GM12878 (cell line): ENCODE results near the gene BUD23. TPM values are rescaled to one million over a fixed set of nuclear protein-coding genes. Genes with fewer than 3 reads are reported as not detected.

Experiments used
- ATAC-seq: fragments of 200-7000 bp; cut with Tn5 transposase; 3 replicates; pipeline ENCODE4 v1.9.1; 2020; ENCODE audit warnings: mild to moderate bottlenecking, moderate library complexity
- BruUV-seq: library from RNA; stranded (reverse); fragments of 400-500 nt; replicated peaks from 2 replicates; lab custom pipeline; 2021; lab: Mats Ljungman, UMichigan
- CTCF ChIA-PET: fragments of 300-600 bp; sonication (Branson Sonifier 250); formaldehyde crosslinking; extraction: SDS; loops from one replicate; lab custom pipeline; 2021; ENCODE audit warnings: inconsistent platforms; lab: Yijun Ruan, JAX
- POLR2A ChIA-PET: fragments of 350-600 bp; formaldehyde crosslinking; extraction: SDS; loops from one replicate; lab custom pipeline; 2021; ENCODE audit warnings: inconsistent platforms; lab: Charles Lee
- RAD21 ChIA-PET: fragments of 300-600 bp; sonication (Branson Sonifier 250); formaldehyde crosslinking; loops from one replicate; lab custom pipeline; 2023; ENCODE audit warnings: antibody characterized with exemption; ENCODE audit not compliant: unreplicated experiment; lab: Charles Lee
- SMC1A ChIA-PET: fragments of 300-600 bp; sonication (Branson Sonifier 250); formaldehyde crosslinking; loops from one replicate; lab custom pipeline; 2023; ENCODE audit not compliant: unreplicated experiment, uncharacterized antibody; lab: Charles Lee
- DNase-seq: peaks from one replicate; pipeline ENCODE4 v3.0.0-alpha.2; 2011; ENCODE audit warnings: low read depth, low spot score
- FAIRE-seq: peaks from 3 replicates; lab custom pipeline; 2011; peaks lifted over from hg19 to GRCh38; lab: Jason Lieb, UNC
- H2AFZ ChIP-seq: 2 replicates; pipeline ENCODE4 v1.6.0; 2011; ENCODE audit warnings: low read depth, low read length, control low read depth; ENCODE audit not compliant: control insufficient read depth
- H3K27ac ChIP-seq: 2 replicates; pipeline ENCODE4 v1.5.1; 2011; ENCODE audit warnings: control low read depth; ENCODE audit not compliant: control insufficient read depth, insufficient read depth
- H3K27me3 ChIP-seq, 2 experiments: replicated peaks in 1 of 2; 2 replicates each; pipeline versions ENCODE4 v1.6.0 to v1.6.1; 2011; ENCODE audit warnings: low read length in 1 of 2; ENCODE audit not compliant: control insufficient read depth in 2 of 2, insufficient read depth in 2 of 2
- H3K36me3 ChIP-seq, 2 experiments: 2 replicates each; pipeline ENCODE4 v1.5.1; 2011; ENCODE audit warnings: low read length in 1 of 2; ENCODE audit not compliant: control insufficient read depth in 2 of 2, insufficient read depth in 2 of 2
- H3K4me1 ChIP-seq: 2 replicates; pipeline ENCODE4 v1.6.1; 2011; ENCODE audit warnings: mild to moderate bottlenecking, low read length, moderate library complexity, mixed read lengths; ENCODE audit not compliant: control insufficient read depth, insufficient read depth
- H3K4me2 ChIP-seq: 2 replicates; pipeline ENCODE4 v1.6.0; 2011; ENCODE audit warnings: control low read depth; ENCODE audit not compliant: control insufficient read depth, insufficient read depth
- H3K4me3 ChIP-seq: fragments of 200-600 bp; sonication (generic); 2 replicates; pipeline ENCODE4 v1.5.1; 2016
- H3K79me2 ChIP-seq: 2 replicates; pipeline ENCODE4 v1.6.0; 2011; ENCODE audit warnings: low read length; ENCODE audit not compliant: control insufficient read depth, insufficient read depth
- H3K9ac ChIP-seq: 2 replicates; pipeline ENCODE4 v1.8.0; 2011; ENCODE audit warnings: low read length, control low read depth, mixed read lengths; ENCODE audit not compliant: control insufficient read depth, insufficient read depth
- H3K9me3 ChIP-seq: replicated peaks from 3 replicates; pipeline ENCODE4 v1.5.1; 2011; ENCODE audit warnings: mild to moderate bottlenecking, low read length; ENCODE audit not compliant: control insufficient read depth, insufficient read depth
- H4K20me1 ChIP-seq: 2 replicates; pipeline ENCODE4 v1.6.0; 2011; ENCODE audit not compliant: control insufficient read depth, insufficient read depth
- ATF3 ChIP-seq: IDR thresholded peaks from 2 replicates; pipeline ENCODE4 v1.6.1; 2011; ENCODE audit warnings: low read depth, mild to moderate bottlenecking, low read length, moderate library complexity, borderline replicate concordance; ENCODE audit errors: extremely low read depth
- BCL11A ChIP-seq: IDR thresholded peaks from 2 replicates; pipeline ENCODE4 v1.6.1; 2011; ENCODE audit warnings: low read depth, low read length
- BRCA1 ChIP-seq: IDR thresholded peaks from 2 replicates; pipeline ENCODE4 v1.6.1; 2011; ENCODE audit warnings: low read depth, low read length, improper control_type of control experiment
- CHD2 ChIP-seq: IDR thresholded peaks from 2 replicates; pipeline ENCODE4 v1.6.1; 2011; ENCODE audit warnings: low read depth, low read length, improper control_type of control experiment, borderline replicate concordance
- MEF2B ChIP-seq: fragments of 450-650 bp; IDR thresholded peaks from 2 replicates; pipeline ENCODE4 v1.6.1; 2018; ENCODE audit warnings: mild to moderate bottlenecking, moderate library complexity; ENCODE audit not compliant: partially characterized antibody, poor library complexity, severe bottlenecking
- MTA2 ChIP-seq: fragments of 450-650 bp; IDR thresholded peaks from 2 replicates; pipeline ENCODE4 v1.6.1; 2016; ENCODE audit warnings: low read depth, mild to moderate bottlenecking, moderate library complexity
- MYC ChIP-seq: IDR thresholded peaks from 2 replicates; pipeline ENCODE4 v1.6.1; 2011; ENCODE audit warnings: mild to moderate bottlenecking, low read length, moderate library complexity, inconsistent platforms; ENCODE audit not compliant: insufficient read depth, insufficient replicate concordance, insufficient read length, severe bottlenecking
- NFXL1 ChIP-seq: fragments of 450-650 bp; IDR thresholded peaks from 2 replicates; pipeline ENCODE4 v1.6.1; 2017; ENCODE audit warnings: antibody characterized with exemption, mild to moderate bottlenecking, borderline replicate concordance
- NFYB ChIP-seq: IDR thresholded peaks from 2 replicates; pipeline ENCODE4 v1.6.1; 2011; ENCODE audit warnings: low read depth, mild to moderate bottlenecking, low read length, improper control_type of control experiment, moderate library complexity; ENCODE audit not compliant: insufficient read depth
- SIX5 ChIP-seq: IDR thresholded peaks from 2 replicates; pipeline ENCODE4 v1.6.1; 2011; ENCODE audit warnings: mild to moderate bottlenecking, low read depth, low read length, moderate library complexity; ENCODE audit not compliant: severe bottlenecking
- USF1 ChIP-seq: IDR thresholded peaks from 2 replicates; pipeline ENCODE4 v1.6.1; 2011; ENCODE audit warnings: borderline replicate concordance, low read depth, mild to moderate bottlenecking, moderate library complexity, mixed read lengths, low read length; ENCODE audit not compliant: insufficient read depth; ENCODE audit errors: extremely low read length
- ZNF592 ChIP-seq: fragments of 450-650 bp; IDR thresholded peaks from 2 replicates; pipeline ENCODE4 v1.6.1; 2017; ENCODE audit warnings: mild to moderate bottlenecking, moderate library complexity
- ZNF622 ChIP-seq: fragments of 450-650 bp; IDR thresholded peaks from 2 replicates; pipeline ENCODE4 v1.6.1; 2017; ENCODE audit warnings: mild to moderate bottlenecking, inconsistent platforms
- ZNF687 ChIP-seq: fragments of 450-650 bp; IDR thresholded peaks from 2 replicates; pipeline ENCODE4 v1.6.1; 2017; ENCODE audit warnings: mild to moderate bottlenecking, moderate library complexity
- WGBS: methylation state at CpG from one replicate; pipeline ENCODE4 v1.1.6; 2016; ENCODE audit warnings: low lambda C conversion rate; ENCODE audit not compliant: insufficient replicate concordance, insufficient coverage; ENCODE audit errors: missing lambda C conversion rate; 5-methylcytosine and 5-hydroxymethylcytosine counted together
- in situ Hi-C: fragments of 300-500 bp; cut with MboI; formaldehyde crosslinking; loops from 9 replicates; pipeline ENCODE4 v1.14.3; 2018; ENCODE audit warnings: mixed read lengths
- intact Hi-C: fragments of 100-400 bp; cut with micrococcal nuclease; formaldehyde crosslinking; loops from one replicate; pipeline ENCODE4 v1.14.2; 2022; ENCODE audit not compliant: unreplicated experiment
- polyA plus RNA-seq, 11 experiments: library from polyadenylated mRNA; depleted of rRNA in 4 of 11; unstranded in 6 of 11; stranded (reverse) in 5 of 11; fragments of >200 nt; fragmentation: Nextera tagmentation in 4 of 11; fragmentation: Illumina TruSeq in 1 of 11; extraction: Ambion mirVana in 4 of 11; extraction: Trizol in 1 of 11; gene quantifications; 1 replicate in 1 of 11; 2 replicates in 10 of 11; pipeline versions ENCODE4 v1.2.1 to v1.2.3, GENCODE V29; 2011 to 2016; ENCODE audit warnings: inconsistent platforms in 2 of 11, missing spikeins in 2 of 11, low read depth in 1 of 11
- total RNA-seq, 4 experiments: library from RNA; depleted of rRNA in 3 of 4; stranded (reverse); fragments of >200 nt in 3 of 4; fragmentation: Illumina TruSeq in 1 of 4; extraction: Trizol in 1 of 4; gene quantifications; 2 replicates each; pipeline versions ENCODE4 v1.2.1 to v1.2.3, GENCODE V29; 2013 to 2021

Gene BUD23
- total and polyA plus RNA-seq, 10 of the 15 experiments (the other 5 are each of a cell fraction or from before 2014, with no cell fraction given): 36.4 to 138 (median 99.5) TPM

GRCh38 chr7:73723813-73724212 lies 40.4 kb downstream of the BUD23 start:
- H3K4me2 ChIP-seq: no peak overlapping the region
- H3K9ac ChIP-seq: no peak overlapping the region
- no peaks in the 10 kb centered on the region for H3K27me3 ChIP-seq
- RAD21 ChIA-PET: interaction anchor here (2.1 kb wide), 1 partner anchor 117 kb away, joined by 6 read pairs; no protein-coding TSS in a partner anchor
- SMC1A ChIA-PET: interaction anchor here (3.2 kb wide), 1 partner anchor 117 kb away, joined by 17 read pairs; no protein-coding TSS in a partner anchor
- in situ Hi-C loops: no loop called here
- 69% methylated on average over 3 of the region's 3 CpGs for WGBS
- BruUV-seq: no TSS peak
- no peaks in the 10 kb centered on the region; the same call in 1 of the 2 replicates for H4K20me1 ChIP-seq
- H3K27ac ChIP-seq: no peak overlapping the region
- CTCF ChIA-PET: interaction anchor here (1.1 to 2.6 kb wide), 2 partner anchors 80 to 117 kb away, joined by 3 to 15 read pairs; no protein-coding TSS in a partner anchor
- intact Hi-C loops: no loop called here
- H2AFZ ChIP-seq: no peak overlapping the region
- no peaks in the 10 kb centered on the region for H3K36me3 ChIP-seq
- POLR2A ChIA-PET: interaction anchor here (0.7 kb wide), 1 partner anchor 115 kb away, joined by 3 read pairs; no protein-coding TSS in a partner anchor
- H3K79me2 ChIP-seq: no peaks in the 10 kb centered on the region
- ATAC-seq (no peak), DNase-seq (no peak), FAIRE-seq (no peak)
- no peaks in the 10 kb centered on the region; the same call in none of the 2 replicates for H3K4me1 ChIP-seq
- no peak overlapping the region for H3K4me3 ChIP-seq
- no peaks in the 10 kb centered on the region for H3K9me3 ChIP-seq
- no peak for TF ChIP-seq MTA2
- no peak for TF ChIP-seq USF1
- TF ChIP-seq NFYB: no peak
- no peak for TF ChIP-seq ZNF687
- no peak for TF ChIP-seq MEF2B
- no peak for TF ChIP-seq BRCA1
- no peak for TF ChIP-seq CHD2
- TF ChIP-seq ZNF592: no peak
- TF ChIP-seq SIX5: no peak
- TF ChIP-seq NFXL1: no peak
- TF ChIP-seq BCL11A: no peak
- TF ChIP-seq ATF3: no peak
- TF ChIP-seq ZNF622: no peak
- TF ChIP-seq MYC: no peak
